Measurements from ENCODE around the gene METTL16. TPM values are rescaled to one million over a fixed set of nuclear protein-coding genes. Genes with fewer than 3 reads are reported as not detected.

The METTL16 gene
- total and polyA plus RNA-seq, 9 of the 15 experiments (the other 6 are each of a cell fraction or from before 2014, with no cell fraction given): 12.1 to 30.5 (median 19.8) TPM

DNA sequence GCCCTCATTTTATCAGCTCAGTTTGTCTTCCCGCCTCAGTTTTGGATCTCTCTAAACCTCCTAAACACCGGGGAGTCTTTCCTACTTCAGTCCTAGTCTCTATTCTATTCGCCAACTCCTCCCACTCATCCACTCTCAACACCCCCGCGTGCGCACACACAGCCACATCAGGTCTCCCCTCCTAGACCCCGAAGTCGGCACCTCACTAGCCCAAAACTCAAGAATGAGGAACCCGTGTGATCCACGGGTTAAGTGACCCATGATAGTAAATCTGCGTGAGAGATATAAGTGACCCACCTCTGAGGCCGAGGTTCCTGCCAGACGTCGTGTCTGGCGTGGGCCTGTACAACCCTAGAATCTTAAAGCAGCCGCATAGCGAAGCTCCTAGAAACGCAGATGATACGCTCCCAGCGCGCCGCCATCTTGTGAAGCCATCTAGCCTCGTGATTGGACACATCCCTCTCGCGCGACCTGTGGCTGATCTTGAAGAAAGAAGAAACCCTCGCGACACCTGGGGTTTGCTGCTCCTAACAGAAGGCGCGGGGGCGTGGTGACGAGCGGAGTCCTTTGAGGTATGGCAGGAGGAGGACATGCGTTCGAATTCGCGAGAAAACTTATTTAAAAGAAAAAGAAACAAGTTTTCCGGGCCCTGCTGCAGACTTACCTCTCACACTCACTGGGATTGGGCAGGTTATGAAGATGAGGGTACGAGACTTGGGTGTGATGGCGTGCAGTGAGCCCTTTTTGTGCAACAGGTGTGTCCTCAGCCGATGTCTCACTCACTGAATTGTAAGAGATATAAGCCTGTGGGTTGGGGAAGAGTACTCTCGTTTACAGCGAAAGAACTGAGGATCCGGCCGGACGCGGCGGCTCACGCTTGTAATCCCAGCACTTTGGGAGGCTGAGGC is at the start of gene METTL16 (continued):
- TF ChIP-seq, protein P1, sequence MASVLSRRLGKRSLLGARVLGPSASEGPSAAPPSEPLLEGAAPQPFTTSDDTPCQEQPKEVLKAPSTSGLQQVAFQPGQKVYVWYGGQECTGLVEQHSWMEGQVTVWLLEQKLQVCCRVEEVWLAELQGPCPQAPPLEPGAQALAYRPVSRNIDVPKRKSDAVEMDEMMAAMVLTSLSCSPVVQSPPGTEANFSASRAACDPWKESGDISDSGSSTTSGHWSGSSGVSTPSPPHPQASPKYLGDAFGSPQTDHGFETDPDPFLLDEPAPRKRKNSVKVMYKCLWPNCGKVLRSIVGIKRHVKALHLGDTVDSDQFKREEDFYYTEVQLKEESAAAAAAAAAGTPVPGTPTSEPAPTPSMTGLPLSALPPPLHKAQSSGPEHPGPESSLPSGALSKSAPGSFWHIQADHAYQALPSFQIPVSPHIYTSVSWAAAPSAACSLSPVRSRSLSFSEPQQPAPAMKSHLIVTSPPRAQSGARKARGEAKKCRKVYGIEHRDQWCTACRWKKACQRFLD (CRISPR knock-in tag; IDR thresholded peaks at IDR 0.05): peak; percentile 38; the same call in 1 of the 2 replicates
- TF ChIP-seq KDM2B (CRISPR knock-in tag; IDR thresholded peaks at IDR 0.05) (no peak), ILF3 (IDR thresholded peaks at IDR 0.05; ENCODE audit: borderline replicate concordance) (no peak), SP1 (CRISPR knock-in tag; IDR thresholded peaks at IDR 0.05) (peak; percentile 59; the same call in 1 of the 2 replicates), SMARCC2 (IDR thresholded peaks at IDR 0.05; ENCODE audit: low read depth) (no peak), ZNF224 (CRISPR knock-in tag; IDR thresholded peaks at IDR 0.05) (no peak), SETDB1 (IDR thresholded peaks at IDR 0.05; ENCODE audit: low read length) (no peak), SAFB2 (IDR thresholded peaks at IDR 0.05; ENCODE audit: borderline replicate concordance, low read depth, low read length, severe bottlenecking) (no peak), TAL1 (IDR thresholded peaks at IDR 0.05) (no peak), HNRNPUL1 (IDR thresholded peaks at IDR 0.05; ENCODE audit: low read length) (no peak), ZKSCAN3 (CRISPR knock-in tag; IDR thresholded peaks at IDR 0.05) (no peak), MEF2A (IDR thresholded peaks at IDR 0.05; ENCODE audit: control insufficient read depth, low read depth, low read length) (no peak), PRMT5 (CRISPR knock-in tag; IDR thresholded peaks at IDR 0.05) (no peak)
- TF ChIP-seq, protein P2, sequence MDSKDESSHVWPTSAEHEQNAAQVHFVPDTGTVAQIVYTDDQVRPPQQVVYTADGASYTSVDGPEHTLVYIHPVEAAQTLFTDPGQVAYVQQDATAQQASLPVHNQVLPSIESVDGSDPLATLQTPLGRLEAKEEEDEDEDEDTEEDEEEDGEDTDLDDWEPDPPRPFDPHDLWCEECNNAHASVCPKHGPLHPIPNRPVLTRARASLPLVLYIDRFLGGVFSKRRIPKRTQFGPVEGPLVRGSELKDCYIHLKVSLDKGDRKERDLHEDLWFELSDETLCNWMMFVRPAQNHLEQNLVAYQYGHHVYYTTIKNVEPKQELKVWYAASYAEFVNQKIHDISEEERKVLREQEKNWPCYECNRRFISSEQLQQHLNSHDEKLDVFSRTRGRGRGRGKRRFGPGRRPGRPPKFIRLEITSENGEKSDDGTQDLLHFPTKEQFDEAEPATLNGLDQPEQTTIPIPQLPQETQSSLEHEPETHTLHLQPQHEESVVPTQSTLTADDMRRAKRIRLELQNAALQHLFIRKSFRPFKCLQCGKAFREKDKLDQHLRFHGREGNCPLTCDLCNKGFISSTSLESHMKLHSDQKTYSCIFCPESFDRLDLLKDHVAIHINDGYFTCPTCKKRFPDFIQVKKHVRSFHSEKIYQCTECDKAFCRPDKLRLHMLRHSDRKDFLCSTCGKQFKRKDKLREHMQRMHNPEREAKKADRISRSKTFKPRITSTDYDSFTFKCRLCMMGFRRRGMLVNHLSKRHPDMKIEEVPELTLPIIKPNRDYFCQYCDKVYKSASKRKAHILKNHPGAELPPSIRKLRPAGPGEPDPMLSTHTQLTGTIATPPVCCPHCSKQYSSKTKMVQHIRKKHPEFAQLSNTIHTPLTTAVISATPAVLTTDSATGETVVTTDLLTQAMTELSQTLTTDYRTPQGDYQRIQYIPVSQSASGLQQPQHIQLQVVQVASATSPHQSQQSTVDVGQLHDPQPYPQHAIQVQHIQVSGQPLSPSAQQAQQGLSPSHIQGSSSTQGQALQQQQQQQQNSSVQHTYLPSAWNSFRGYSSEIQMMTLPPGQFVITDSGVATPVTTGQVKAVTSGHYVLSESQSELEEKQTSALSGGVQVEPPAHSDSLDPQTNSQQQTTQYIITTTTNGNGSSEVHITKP (IDR thresholded peaks at IDR 0.05; ENCODE audit: partially characterized antibody): peak; percentile 35
- TF ChIP-seq, protein P3, sequence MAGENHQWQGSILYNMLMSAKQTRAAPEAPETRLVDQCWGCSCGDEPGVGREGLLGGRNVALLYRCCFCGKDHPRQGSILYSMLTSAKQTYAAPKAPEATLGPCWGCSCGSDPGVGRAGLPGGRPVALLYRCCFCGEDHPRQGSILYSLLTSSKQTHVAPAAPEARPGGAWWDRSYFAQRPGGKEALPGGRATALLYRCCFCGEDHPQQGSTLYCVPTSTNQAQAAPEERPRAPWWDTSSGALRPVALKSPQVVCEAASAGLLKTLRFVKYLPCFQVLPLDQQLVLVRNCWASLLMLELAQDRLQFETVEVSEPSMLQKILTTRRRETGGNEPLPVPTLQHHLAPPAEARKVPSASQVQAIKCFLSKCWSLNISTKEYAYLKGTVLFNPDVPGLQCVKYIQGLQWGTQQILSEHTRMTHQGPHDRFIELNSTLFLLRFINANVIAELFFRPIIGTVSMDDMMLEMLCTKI (IDR thresholded peaks at IDR 0.05; ENCODE audit: partially characterized antibody): no peak
- TF ChIP-seq, protein P4, sequence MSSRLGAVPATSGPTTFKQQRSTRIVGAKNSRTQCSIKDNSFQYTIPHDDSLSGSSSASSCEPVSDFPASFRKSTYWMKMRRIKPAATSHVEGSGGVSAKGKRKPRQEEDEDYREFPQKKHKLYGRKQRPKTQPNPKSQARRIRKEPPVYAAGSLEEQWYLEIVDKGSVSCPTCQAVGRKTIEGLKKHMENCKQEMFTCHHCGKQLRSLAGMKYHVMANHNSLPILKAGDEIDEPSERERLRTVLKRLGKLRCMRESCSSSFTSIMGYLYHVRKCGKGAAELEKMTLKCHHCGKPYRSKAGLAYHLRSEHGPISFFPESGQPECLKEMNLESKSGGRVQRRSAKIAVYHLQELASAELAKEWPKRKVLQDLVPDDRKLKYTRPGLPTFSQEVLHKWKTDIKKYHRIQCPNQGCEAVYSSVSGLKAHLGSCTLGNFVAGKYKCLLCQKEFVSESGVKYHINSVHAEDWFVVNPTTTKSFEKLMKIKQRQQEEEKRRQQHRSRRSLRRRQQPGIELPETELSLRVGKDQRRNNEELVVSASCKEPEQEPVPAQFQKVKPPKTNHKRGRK (tag; IDR thresholded peaks at IDR 0.05): no peak
- TF ChIP-seq, protein P5, sequence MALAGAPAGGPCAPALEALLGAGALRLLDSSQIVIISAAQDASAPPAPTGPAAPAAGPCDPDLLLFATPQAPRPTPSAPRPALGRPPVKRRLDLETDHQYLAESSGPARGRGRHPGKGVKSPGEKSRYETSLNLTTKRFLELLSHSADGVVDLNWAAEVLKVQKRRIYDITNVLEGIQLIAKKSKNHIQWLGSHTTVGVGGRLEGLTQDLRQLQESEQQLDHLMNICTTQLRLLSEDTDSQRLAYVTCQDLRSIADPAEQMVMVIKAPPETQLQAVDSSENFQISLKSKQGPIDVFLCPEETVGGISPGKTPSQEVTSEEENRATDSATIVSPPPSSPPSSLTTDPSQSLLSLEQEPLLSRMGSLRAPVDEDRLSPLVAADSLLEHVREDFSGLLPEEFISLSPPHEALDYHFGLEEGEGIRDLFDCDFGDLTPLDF (CRISPR knock-in tag; IDR thresholded peaks at IDR 0.05): no peak

All from K562 (cell line).